ENCODE results near the gene MED6.

MED6 gene, protein sequence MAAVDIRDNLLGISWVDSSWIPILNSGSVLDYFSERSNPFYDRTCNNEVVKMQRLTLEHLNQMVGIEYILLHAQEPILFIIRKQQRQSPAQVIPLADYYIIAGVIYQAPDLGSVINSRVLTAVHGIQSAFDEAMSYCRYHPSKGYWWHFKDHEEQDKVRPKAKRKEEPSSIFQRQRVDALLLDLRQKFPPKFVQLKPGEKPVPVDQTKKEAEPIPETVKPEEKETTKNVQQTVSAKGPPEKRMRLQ

DNA sequence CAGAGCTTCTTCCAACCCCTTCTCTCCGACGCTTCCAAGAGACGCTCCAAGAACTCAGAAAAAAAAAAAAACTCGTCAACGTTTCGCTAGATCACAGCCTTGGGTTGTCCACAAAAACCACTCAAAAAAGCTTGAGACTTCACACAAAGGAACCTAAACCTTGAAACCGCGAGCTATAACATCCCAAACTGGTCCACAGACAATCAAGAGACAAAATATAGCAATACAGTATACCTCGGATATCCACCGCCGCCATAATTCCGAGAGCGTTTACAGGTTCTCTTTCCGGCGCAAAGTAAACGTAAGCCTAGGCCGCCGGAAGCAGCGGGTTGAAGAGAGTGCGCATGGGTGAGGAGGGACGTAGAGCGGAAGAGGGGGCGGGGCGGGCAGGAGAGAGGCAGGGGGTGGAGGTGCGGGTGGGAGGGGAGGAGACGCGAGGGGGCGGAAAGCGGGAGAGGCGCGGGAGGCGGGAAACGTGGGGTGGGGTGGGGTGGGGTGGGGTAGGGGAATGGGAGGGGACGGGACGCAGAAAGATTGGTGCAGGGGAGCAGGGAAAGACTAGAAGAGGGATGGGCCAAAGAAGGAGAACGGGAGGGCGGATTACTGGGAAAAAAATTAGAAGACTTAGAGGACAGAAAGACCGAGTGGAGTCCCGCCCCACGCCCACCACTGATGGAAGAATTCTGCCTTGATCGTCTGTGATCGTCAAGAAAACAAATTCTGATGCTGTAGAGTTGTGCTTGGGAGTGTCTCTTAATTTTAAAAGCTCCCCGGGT is at the start of gene MED6:
Gene MED6, minus strand, starts transcription at position 274 of the 776 bp plus-strand sequence. Its CDS starts 18 bp downstream, at position 256.
- peak; percentile 71 to 81 (median 80) for DNase-seq (ENCODE audit: low read depth in 3 of 3, low spot score in 1 of 3)

DNA sequence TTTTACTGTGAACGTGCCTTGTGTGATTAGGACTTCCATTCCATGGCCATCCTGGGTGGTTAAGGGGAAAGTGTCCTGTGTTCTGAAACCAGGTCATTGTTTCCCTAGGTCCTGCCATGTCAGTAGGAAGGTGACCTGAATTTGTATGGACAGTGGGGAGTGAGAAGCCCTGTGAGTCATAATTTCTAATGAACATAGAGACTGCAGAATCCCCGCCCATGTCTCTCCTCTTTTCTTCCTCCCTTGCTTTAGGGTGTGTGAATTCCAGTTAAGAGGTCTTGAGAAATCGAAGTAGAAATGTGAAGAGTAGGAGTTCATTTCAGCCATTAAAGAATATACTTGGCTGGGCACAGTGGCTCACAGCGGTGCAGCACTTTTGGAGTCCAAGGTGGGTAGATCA is 49.3 kb upstream of the MED6 start:
- DNase-seq (ENCODE audit: low read depth in 3 of 3, low spot score in 1 of 3): no peak

DNA sequence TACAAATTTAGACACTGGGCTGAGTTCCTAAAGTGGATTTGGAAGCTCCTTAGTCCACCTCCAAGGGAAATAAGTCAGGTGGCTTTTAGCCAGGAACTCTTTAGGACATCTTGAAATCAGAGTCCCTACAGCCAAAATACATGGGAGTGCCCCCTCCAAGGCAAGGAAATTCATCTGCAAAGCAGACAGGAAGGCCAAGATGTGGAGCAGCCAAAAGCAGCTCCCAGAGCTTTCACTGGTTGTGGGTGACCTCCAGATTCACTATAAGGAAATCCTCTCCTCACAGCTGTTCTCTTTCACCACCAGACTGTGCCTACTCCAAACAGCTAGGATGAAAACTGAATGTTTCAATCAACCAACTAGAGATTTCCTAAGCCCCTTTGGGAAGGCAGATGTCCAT is 47.9 kb upstream of the MED6 start:
- no peak for DNase-seq (ENCODE audit: low read depth in 3 of 3, low spot score in 1 of 3)

DNA sequence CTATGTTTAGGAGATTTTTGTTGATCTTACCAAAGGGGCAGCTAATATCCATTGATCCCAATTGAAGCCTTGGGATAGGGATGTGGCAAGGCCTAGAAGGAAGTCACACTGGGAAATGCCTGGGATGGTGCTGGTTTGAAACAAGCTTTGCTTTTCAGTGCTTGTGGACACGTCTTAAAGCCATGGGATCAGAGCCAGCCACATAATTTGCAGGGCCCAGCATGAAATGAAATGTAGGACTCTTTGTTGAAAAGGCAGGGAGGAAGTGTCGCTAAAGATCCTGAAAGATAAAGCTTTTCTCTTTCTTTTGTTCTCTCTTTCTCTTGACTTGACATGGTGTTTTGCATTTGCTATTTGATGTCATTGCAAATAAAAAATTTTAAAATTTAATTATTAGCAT is 46.2 kb upstream of the MED6 start:
- DNase-seq (ENCODE audit: low read depth in 3 of 3, low spot score in 1 of 3): no peak

DNA sequence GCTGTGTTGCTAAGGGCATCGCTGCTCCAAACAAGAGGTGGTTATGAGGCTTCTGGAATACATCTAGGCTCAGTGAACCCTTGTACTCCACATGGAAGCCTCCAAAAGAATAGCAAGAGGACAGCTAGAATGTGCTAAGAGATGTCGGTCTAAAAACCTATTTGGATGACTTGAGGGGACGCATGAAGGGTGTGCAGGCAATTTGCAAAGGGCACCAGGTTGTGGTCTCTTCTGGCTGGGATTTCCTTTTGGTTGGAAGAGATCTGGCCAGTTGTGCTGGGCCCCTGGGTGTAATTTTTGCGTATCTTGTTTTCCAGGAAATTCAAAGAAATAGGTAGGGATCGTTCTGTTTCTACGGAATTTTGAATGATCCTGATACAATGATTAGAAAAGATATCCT is 45.4 kb upstream of the MED6 start:
- DNase-seq (ENCODE audit: low read depth in 3 of 3, low spot score in 1 of 3): no peak

DNA sequence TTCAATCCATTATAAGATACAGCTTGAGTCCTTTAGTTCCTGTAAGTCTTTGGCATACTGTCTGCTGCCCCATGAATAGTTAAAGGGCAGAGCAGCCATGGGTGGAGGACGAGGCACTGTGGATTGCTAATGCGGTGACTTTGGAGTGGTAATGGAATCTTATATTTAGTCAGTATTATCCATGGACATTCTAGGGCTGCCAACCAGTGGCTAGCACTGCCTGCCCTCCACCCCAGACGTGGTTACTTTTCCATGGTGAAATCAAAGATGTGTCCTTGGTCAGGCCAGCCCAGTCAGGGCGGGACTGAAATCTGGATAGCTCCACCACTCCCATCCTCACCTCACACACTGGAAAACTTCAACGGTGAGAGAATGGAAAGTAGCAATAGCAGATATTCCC is 43.5 kb upstream of the MED6 start:
- no peak for DNase-seq (ENCODE audit: low read depth in 3 of 3, low spot score in 1 of 3)

DNA sequence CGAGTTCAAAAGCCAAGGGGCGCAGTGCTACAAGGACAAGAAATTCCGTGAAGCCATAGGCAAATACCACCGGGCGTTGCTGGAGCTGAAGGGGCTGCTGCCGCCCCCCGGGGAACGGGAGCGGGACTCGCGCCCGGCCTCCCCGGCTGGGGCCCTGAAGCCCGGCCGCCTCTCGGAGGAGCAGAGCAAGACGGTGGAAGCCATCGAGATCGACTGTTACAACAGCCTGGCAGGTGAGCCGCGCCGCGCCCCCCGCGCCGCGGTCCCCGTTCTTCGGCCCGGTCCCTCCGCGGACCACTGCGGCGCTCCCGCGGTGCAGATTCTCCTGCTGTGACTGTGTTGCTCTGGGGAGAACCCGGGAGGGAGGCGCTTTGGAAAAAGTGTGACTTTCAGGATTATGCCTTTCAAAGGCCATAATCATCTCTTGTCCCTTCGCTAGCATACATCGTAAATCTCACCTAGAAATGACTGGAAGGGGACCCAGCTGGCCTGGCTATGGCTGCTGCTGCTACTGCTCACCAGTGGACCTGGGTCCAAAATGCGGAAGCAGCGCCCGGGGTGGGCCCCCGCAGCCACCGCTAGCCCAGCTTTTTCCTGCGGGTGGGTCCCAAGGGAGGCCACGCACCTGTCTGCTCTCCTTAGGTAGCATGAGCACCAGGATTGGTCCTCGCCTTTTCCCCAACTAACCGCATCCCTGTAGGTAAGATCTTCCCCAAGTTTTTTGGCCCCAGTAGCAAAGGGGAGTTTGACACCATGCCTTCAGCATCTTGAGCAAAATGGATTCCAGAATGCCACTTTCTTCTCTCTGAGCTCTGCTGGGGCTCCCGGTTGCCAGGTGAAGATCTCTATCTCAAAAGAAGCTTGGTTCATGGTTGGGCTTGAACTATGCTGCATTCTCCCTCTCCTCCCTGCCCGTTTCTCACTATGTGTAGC is 42.1 kb upstream of the MED6 start:
- DNase-seq (ENCODE audit: low read depth in 3 of 3, low spot score in 1 of 3): no peak

DNA sequence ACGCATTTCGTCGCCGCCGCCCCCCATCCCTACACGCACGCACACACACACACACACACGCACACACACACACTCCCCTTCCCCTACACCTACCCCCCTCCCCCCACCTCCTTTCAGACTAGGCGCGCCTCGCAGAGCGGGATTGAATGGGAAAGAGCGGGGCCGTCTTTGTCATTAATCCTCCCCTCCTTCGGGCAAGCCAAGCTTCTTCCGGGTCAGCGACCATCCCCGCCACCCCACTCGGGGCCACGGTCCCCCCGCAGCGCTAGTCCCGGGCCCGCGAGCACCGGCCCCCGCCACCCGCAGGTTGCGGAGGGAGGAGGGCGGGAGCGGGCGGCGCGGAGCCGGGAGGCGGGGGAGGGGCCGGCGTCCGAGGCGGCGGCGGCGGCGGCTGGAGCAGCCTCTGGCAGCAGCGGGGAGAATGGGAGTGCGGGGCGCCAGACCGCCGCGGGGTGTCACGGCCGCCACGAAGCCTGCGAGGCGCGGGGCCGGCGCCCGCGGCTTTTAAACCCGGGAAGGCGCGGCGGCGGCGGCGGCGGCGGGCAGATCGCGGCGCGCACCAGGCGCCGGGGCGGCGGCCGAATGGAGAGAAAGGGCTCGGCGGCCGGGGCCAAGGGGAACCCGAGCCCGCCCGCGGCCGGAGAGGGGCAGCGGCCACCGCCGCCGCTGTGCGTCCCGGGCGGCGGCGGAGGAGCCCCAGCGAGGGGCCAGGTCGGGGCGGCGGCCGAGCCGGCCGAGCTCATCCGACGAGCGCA is 41.3 kb upstream of the MED6 start, which contains the start of gene TTC9:
Gene TTC9, plus strand, starts transcription at position 369 of the 755 bp plus-strand sequence. Its CDS starts 214 bp downstream, at position 583.
- DNase-seq (ENCODE audit: low read depth in 3 of 3, low spot score in 1 of 3): no peak

DNA sequence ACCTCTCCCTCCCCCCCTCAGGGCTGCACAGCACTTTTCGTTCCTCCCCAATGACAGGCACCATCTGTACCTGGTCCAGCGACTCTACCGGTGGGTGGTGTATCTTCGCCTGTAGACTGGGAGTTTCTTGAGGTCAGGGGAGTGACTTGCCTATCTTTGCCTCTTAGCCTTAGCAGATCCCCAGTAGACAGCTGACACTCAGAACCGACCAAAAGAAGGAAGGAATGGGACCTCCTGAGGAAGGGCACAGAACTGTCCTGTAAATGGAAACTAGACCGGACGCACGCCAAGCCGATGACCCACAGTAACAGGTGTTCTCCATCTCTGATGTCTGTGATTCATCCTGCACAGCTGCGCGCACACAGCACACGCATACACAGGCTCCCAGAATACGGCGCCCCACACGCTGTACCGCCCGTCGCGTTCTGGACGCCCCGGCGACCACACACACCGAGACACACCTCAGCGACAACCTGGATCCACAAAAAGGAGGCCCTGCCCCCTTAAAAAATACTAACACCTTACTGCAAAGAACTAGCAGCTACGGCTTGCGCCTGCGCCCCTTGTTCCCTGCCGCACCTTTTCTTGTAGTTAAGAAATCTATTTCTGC is 40.6 kb upstream of the MED6 start:
- DNase-seq (ENCODE audit: low read depth in 3 of 3, low spot score in 1 of 3): peak in 1 of 3 donors; percentile 31

DNA sequence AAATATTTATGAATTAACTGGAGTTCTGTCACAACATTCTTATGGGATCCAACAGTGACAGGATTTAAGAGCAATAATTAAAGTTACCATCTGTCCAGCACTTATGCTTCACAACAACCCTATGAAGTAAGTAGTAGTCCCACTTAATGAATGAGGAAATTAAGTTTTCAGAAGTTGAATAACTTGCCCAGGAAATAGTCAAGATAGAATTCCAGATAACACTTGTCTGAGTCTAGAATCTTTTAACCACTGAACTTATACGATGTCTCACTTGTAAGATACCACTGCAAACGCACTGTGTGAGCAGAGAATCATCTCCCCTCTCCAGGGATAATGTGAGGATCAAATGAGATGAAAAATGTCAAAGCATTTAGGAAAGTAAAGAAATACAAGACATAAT is 38.0 kb upstream of the MED6 start:
- no peak for DNase-seq (ENCODE audit: low read depth in 3 of 3, low spot score in 1 of 3)

DNA sequence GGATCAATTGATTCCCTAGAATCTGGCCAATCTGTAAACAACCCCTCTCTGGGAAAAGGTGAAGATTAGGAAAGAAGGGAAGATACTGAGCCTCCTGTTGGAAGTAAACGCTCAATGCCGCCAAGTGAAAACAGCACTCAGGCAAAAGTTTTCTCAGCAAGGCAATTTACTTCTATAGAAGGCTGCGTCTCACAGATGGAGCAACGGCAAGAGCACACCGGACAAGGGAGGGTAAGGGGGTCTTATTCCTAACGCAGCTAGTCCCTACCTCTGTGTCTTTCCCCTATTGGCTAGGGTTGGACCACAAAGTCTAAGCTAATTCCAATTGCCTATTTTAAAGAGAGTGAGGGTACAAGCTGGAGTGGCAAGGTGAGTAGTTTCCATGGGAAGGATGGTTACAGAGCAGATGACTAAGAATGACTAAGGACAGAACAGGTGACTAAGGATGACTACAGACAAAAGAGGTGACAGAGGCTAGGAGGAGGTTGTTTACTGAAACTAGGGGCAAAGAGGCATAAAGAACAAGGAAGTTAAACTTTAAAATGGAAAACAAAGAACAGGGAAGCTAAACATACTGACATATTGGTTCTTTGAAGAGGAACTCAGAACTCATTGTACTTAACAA is 35.6 kb upstream of the MED6 start:
- DNase-seq (ENCODE audit: low read depth in 3 of 3, low spot score in 1 of 3): no peak

DNA sequence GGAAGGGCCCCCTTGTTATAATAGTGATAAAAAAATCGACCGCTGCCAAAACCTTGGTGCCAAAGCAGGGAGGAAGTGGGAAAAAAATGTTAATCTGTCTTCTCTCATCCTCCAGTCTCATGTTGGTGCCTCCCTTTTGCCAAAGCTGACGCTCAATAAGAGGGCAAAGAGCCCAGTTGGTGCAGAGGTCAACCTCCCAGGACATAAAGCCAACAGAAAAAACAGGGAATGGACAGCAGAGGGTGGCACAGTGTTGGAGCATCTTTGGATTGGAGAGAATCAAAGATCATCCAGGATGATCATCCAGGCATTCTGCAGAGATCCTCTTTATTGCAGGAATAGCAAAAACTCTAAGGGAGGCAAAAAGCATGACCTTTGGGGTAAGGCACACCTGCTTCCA is 31.5 kb upstream of the MED6 start:
- DNase-seq (ENCODE audit: low read depth in 3 of 3, low spot score in 1 of 3): no peak

DNA sequence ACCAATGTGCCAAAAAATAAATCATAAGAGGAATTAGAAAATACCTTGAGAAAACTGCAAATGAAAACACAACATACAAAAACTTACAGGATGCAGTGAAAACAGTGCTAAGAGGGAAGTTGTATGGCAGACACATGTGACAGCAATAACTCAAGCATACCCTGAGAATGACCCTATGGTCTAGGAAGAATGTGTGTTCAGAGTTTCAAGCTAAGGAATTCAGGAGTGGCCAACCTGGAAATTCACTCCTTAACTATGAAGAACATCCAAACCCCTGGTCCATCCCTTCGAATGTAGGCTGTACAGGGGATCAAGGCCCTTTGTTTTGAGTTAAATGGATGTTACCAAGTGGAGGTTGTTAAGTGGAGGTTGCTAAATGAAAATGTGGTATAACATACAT is 24.5 kb upstream of the MED6 start:
- DNase-seq (ENCODE audit: low read depth in 3 of 3, low spot score in 1 of 3): no peak

DNA sequence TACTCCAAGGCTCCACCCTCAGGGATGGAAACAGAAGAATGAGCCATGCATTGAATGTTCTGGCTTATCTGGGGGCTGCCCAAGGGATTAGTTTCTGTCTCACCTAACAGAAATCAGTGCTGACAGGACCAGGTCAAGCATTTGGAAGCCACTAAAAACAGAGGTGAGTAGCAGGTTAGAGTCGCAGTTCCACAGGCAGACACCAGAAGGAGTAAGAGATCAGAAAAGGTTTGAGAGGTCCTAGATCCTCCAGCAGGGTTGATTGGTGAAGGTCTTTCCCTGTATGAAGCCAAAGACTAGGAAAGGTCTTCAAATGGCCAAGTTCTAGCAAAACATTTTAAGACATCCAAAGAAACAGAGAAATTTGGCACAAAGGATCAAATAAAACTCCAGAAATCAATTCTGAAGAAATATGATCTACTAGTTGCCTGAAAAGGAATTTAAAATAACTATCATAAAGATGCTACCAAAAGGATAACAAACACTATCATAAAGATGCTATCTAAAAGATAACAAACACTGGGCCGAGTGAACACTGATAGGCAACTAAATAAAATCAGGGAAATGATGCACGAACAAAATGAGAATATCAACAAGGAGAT is 21.8 kb upstream of the MED6 start:
- peak in 2 of 3 donors; percentile 11 to 26 for DNase-seq (ENCODE audit: low read depth in 3 of 3, low spot score in 1 of 3)

DNA sequence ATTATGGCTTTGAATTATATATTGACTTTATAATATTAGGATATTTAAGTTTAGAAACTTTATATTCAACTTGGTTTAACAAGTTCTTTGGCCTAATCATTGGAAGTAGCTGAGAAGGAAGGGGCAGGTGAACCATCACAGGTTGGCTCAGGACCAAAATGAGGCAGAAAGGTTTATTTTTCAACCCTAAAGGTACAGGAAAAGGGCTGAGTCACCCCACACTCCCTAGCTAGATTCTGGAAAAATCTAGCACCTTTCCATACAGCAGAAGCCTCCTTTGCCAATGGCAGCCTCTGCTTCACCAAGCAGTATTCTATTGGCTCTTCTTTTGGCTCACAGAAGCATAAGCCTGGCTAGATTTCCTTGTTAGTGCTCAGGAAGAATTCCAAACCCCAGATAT is 19.3 kb upstream of the MED6 start:
- DNase-seq (ENCODE audit: low read depth in 3 of 3, low spot score in 1 of 3): no peak

DNA sequence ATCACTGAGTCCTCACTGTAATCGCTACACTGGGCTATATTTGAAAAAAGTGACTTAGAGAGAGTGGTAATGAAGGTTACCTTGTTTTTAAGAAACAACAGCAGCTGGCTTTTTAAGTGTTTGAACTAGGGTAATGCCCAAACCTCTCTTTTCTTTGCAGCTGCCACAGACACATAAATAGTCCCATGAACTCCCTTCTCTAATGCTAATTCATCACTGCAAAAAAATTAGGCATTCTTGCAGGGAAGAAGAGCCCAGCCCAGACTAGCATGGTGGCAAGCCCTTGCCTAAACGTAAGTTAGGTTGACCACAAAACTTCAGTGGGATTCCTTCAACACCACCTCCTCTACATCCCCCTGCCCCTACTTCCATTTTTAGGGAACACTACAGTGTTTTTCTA is 17.9 kb upstream of the MED6 start:
- DNase-seq (ENCODE audit: low read depth in 3 of 3, low spot score in 1 of 3): no peak

DNA sequence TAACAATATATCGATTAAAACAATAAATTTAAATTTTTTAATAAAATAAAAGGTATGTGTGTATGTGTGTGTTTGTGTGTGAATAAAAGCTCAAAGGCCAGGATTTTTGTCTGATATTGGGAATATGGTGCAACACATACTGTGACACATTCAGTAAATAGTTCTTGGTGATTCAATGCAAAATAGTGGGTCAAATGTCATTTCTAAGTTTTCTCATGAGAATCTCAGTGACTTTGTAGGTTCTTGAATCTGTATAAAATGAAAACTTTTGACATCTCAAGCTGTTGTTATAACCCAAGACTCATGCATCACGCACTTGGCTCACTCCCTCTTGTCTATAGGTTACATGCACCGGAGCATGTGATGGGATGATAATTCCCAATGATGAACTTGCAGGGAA is 16.2 kb upstream of the MED6 start:
- no peak for DNase-seq (ENCODE audit: low read depth in 3 of 3, low spot score in 1 of 3)

DNA sequence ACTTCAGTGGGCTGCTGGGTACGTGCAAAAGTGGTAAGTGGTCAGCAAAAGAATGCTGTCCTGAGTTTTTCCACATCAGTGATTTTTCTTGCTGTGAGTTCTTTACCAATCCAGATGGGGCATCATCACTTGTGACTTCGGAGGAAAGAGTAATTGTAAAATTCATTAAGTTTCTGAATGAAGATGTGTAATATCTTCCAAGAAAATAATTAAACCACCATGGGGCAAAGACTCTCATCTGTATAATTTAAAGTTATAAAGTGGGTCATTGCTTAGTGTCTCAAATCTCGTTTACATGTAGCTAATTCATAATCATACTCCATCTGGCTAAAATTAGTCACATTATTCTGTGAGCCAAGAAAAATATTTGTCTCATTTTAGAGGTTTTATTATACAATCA is 10.8 kb upstream of the MED6 start:
- no peak for DNase-seq (ENCODE audit: low read depth in 3 of 3, low spot score in 1 of 3)

DNA sequence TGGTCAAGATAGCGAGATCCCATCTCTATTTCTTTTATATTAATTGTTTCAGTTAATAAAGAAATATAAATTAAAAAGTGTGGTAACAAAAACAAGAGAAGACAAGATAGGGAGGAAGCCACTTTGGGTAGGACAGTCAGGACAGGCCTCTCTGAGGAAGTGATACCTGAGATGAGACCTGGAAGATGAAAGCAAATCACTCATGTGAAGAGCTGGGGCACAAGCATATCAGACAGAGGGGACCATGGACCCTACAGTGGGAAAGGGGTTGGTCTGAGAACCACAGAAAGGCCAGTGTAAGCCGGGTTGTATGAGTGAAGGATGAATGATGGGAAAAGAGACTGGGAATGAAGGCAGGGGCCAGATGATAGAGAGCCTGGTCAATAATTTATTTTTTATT is 1.8 kb upstream of the MED6 start:
- DNase-seq (ENCODE audit: low read depth in 3 of 3, low spot score in 1 of 3): no peak

DNA sequence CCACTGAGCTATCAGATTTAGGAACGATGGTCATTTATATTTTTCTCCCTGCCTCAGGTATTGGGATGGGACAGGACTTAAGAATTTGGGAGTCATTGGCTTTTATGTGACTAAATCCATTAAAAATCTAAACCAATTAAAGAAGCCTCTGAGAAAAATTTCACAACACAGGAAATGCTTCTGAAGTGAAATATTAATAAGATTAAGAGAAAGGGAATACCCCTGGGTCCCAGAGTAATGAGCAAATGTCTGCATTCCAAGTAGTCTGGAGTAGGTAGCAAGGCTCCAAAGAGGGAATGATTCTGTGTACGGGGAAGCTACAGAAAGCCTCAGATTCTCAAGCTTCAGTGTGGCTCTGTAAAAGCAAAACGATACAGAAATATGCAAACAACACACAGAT is 707 bp upstream of the MED6 start:
- no peak for DNase-seq (ENCODE audit: low read depth in 3 of 3, low spot score in 1 of 3)

Measured in stimulated activated CD4-positive, alpha-beta T cell treated with anti-CD3 and anti-CD28 coated beads, TNF-alpha, amount 100 ng/mL, for 1 hour (primary cell).